ENCODE data around the gene SYCE3.
"Not testable (repeated sequence)": the region's sequence is repeated elsewhere in the genome, so short reads cannot be mapped to it uniquely, and the experiment has no call there.

SYCE3 gene

DNA sequence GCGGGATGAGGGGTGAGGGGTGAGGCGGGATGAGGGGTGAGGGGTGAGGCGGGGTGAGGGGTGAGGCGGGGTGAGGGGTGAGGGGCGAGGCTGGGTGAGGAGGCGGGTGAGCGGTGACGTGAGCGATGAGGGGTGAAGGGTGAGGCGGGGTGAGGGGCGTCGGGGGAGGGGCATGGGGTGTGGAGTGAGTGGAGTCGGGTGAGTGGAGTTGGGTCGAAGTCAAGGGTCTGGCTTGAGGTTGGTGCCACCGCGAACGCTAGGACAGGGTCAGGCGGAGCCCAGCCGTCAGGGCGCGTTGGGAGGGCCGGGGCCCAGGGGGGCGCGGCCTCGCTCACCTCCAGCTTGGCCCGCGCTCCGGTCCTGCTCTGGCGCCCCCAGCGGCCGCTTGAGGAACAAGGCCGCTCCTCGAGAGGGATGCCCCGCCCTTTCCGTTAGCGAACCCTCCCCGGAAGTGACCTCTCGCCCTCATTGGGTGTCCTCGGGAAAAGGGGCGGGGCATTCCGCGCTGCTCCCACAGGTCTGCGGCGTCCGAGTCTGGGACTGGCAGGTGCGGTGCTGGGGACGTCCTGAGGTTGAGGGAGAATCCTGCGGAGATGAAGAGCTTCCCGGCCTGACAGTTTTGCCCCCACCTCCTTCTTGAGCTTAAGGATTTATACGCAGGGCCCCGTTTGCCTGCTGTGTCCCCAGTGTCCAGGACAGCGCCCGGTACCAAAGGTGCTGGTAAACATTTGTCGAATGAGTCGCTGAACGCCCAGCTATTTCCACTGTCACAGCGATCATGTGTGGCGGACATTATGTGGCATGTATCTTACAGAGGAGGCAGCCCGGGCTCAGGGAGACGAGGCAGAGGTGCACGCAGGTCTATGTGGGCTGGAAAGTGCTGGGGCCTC lies at the start of gene SYCE3:
Gene SYCE3, minus strand, starts transcription at position 397 of the 890 bp plus-strand sequence. CDS start 6,514 bp downstream, outside the sequence.
- DNase-seq, result peak; percentile 33 to 97 (median 90)

DNA sequence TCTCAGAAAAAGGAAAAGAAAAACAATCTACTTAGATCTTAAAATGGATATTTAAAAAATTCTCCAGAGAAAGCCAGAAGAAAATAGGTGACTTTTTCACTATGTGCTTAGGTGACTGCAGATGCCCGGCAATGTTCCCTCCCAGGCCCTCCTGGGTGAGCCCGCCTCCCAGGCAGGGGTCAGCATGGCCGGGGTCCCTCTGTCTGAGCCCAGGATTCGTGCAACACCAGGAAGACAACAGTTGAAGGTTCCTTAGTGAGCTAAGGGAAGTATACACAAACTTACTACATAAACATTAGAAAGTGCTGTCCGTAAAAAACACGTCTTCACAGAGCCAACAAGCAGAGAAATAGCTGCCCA lies 49.4 kb upstream of the SYCE3 start:
- no peak for DNase-seq

DNA sequence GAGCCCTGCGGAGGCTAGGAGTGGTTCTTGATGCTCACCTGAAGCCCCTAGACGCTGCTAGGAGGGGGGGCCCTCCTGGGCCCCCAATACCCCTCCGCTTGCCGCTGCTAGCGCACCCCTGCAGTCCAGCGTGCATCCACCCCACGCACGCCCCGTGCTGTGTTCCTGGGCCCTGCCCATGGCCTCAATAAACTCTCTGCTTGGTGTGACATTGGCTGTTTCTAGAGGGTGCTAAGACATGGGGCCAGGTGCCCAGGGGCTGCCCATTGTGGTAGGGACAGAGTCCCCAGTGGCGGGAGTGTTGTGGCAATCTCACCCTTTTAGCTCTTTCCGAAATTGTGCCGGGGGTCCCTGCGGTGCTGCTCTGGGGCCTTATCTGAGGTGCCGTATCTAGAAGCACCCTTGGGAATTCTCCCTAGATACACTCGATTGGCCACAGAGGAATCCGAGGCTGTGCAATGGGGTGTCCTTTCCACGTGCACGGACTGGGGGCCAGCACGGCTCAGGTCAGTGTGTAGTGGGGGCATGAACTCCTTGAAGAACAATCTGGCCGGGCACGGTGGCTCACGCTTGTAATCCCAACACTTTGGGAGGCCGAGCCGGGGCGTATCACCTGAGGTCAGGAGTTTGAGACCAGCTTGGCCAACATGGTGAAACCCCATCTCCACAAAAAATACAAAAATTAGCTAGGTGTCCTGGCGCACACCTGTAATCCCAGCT lies 48.8 kb upstream of the SYCE3 start:
- no peak for DNase-seq

- no peak for DNase-seq
Measured at GRCh38 chr22:50610581-50610980, 47.9 kb upstream of the SYCE3 start.

DNA sequence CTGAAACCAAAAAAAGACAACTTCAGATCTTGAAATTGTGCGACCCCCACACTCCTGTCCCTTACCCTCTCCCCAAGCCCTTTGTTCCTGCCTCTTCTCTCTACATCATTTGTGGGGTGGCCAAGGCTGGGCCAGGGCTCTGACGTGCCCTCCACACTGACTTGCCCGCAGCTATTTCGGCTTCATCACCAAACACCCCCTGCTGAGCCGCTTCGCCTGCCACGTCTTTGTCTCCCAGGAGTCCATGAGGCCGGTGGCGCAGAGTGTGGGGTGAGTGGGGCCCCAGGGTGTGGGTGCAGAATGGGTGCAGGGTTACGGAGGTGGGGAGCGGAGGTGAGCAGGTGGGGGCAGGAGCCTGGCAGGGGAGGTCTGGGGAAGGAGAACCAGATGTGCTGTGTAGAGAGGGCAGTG lies 47.3 kb upstream of the SYCE3 start:
- no peak for DNase-seq

GRCh38 chr22:50609599-50609998 lies 46.9 kb upstream of the SYCE3 start:
- DNase-seq, result no peak

GRCh38 chr22:50608996-50609395 lies 46.3 kb upstream of the SYCE3 start:
- DNase-seq, result no peak

DNA sequence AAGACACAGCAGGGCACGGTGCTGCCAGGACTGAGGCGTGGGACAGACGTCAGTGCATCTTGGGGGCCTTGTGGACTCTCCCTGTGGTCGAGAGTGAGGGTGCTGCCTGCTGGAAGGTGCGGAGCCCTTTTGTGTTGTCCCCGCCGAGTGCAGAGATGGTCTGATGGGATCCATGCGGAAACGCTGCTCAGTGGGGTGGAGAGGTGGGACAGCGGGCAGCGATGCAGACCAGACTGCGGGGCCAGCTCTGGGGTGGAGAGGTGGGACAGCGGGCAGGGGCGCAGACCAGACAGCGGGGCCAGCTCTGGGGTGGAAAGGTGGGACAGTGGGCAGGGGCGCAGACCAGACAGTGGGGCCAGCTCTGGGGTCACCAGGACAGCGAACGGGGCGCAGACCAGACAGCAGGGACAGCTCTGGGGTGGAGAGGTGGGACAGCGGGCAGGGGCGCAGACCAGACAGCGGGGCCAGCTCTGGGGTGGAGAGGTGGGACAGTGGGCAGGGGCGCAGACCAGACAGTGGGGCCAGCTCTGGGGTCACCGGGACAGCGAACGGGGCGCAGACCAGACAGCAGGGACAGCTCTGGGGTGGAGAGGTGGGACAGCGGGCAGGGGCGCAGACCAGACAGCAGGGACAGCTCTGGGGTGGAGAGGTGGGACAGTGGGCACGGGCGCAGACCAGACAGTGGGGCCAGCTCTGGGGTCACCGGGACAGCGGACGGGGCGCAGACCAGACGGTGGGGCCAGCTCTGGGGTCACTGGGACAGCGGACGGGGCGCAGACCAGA lies 45.5 kb upstream of the SYCE3 start:
- DNase-seq, result not testable (repeated sequence)

GRCh38 chr22:50607659-50608020 lies 44.9 kb upstream of the SYCE3 start:
- DNase-seq, result no peak

DNA sequence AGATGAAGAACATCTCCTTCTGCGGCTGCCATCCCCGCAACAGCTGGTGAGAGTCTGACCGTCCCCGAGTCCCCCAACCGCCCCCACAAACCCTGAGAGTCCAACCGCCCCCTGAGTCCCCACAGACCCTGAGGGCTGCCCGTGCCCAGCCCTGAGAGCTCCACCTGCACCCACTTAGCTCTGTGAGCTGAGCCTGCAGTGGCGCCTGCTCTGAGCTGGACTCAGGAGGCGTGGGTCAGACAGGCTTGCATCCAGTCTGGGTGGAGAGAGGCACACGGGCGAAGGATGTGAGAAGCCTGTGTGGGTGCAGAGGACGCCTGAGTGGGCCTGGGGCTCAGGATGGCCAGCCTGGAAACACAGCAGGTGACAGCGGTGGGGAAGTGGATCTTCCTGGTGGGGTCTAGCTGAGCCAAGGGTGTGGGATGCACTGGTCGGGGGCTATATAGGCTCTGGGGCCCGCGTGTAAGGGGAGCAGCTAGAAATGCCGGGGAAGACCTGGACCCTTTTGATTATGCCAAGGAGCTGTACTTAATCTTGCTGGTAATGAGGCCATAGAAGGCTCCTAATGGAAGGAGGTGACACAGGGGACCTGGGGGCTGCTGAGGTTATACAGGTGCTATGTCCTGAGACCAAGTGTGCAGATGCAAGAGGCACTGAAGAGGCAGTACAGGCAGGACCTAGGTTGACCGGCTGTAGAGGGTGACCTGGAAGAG lies 44.4 kb upstream of the SYCE3 start:
- DNase-seq, result no peak

- no peak for DNase-seq
Measured at GRCh38 chr22:50606165-50606945, 43.6 kb upstream of the SYCE3 start.

DNA sequence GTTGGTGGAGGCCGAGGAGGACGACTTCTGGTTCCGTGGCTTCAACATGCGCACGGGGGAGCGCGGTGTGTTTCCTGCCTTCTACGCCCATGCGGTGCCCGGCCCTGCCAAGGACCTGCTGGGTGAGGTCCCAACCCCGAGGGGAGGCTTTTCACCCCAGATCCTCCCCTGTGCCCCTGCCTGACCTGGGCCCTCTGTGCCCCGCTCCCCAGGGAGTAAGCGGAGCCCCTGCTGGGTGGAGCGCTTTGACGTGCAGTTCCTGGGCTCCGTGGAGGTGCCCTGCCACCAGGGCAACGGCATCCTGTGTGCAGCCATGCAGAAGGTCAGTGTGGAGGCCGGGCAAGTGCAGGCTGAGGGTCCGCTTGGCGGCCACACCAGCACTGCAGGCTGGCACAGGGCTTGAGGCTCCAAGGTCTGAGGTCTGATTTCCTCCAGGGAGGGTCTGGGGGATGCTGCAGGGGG lies 42.9 kb upstream of the SYCE3 start:
- DNase-seq, result no peak

GRCh38 chr22:50605002-50605612 lies 42.4 kb upstream of the SYCE3 start:
- no peak for DNase-seq

GRCh38 chr22:50604256-50605001 lies 41.7 kb upstream of the SYCE3 start:
- DNase-seq, result no peak

GRCh38 chr22:50603511-50604255 lies 41.0 kb upstream of the SYCE3 start:
- no peak for DNase-seq

DNA sequence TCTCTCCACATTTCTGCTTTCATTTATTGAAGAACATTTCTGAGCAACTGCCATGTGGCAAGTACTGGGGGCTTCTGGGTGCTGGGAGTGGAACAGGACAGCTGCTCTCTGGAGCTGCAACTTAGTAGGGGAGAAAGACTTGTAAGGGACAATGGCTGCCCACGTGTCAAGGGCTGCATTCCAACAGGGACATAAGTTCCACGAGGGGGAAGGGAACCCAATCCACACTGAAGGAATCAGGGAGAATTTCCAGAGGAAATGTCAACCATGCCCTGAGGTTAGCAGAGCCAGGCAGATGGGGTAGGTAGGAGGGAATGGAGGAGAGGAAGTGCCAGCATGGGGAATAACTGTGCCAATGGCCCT lies 39.6 kb upstream of the SYCE3 start:
- DNase-seq, result no peak

DNA sequence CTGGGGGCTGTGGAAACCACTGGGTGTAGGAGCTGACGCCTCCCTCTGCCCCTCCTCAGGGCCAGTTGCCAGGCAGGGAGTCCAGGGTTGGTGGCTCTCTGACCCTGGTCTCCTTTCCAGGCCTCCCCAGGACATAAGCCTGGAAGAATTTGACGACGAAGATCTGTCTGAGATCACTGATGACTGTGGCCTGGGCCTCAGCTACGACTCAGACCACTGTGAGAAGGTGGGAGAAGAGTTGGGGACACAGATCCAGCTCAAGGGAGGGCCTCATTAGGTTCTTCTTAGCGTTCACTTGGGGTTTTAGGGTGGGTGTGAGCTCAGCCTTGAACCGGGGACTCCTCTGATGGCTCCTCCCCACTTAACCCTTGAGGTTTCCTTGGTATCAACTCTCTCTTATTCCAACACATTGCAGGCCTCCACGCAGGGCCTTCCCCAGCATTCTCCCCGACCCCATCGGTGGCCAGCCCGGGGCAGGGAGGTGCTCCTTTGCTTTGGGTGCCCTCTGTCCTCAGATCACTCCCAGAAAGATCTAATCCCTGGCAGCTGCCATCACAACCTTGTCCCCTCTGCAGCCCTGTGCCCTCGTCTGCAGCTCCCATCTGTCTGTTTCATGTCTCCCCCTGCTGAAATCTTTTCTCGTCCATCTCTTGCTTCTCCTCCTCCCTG lies 39.1 kb upstream of the SYCE3 start:
- no peak for DNase-seq

Measured in nucleus accumbens (tissue), 56 donors.